HCT116 (cell line): Measurements from ENCODE around the gene CHID1. TPM values are rescaled to one million over a fixed set of nuclear protein-coding genes. Genes with fewer than 3 reads are reported as not detected.

Experiments used
- ATAC-seq: fragments of 200-7000 bp; cut with Tn5 transposase; 2 replicates; pipeline ENCODE4 v1.9.1; 2020; ENCODE audit warnings: mild to moderate bottlenecking, moderate library complexity
- BruUV-seq: library from RNA; stranded (reverse); fragments of 400-500 nt; replicated peaks from 2 replicates; lab custom pipeline; 2021; lab: Mats Ljungman, UMichigan
- CTCF ChIA-PET: fragments of 300-600 bp; sonication (Branson Sonifier 250); formaldehyde crosslinking; loops from one replicate; lab custom pipeline; 2021; ENCODE audit warnings: antibody characterized with exemption; lab: Charles Lee
- POLR2A ChIA-PET: fragments of 300-600, 350-600 bp; sonication (Branson Sonifier 250); formaldehyde crosslinking; loops from one replicate; lab custom pipeline; 2021; ENCODE audit warnings: antibody characterized with exemption; lab: Charles Lee
- RAD21 ChIA-PET, 2 experiments: fragments of 300-600 bp; sonication (Branson Sonifier 250); formaldehyde crosslinking; loops; one replicate each; lab custom pipeline; 2023; ENCODE audit warnings: low total read pairs in 2 of 2; ENCODE audit not compliant: uncharacterized antibody in 2 of 2, unreplicated experiment in 2 of 2, low non-redundant PET in 1 of 2; lab: Charles Lee
- DNase-seq: peaks from one replicate; pipeline ENCODE4 v3.0.0-alpha.2; 2010; ENCODE audit warnings: low read depth, low spot score
- H2AFZ ChIP-seq: fragments of 200-600 bp; shearing (Covaris generic), sonication (generic); 2 replicates; pipeline ENCODE4 v1.6.1; 2017; ENCODE audit warnings: low read depth, mixed run types, mixed read lengths, antibody characterized with exemption, low read length; ENCODE audit not compliant: poor library complexity, severe bottlenecking
- H3K27ac ChIP-seq: 2 replicates; pipeline ENCODE4 v1.5.1; 2012; ENCODE audit warnings: low read depth, low read length
- H3K27me3 ChIP-seq: fragments of 200-600 bp; sonication (generic); 2 replicates; pipeline ENCODE4 v1.6.1; 2016; ENCODE audit warnings: mixed run types, low read length, mixed read lengths; ENCODE audit not compliant: insufficient read depth
- H3K36me3 ChIP-seq, 2 experiments: fragments of 200-500 bp in 1 of 2; fragments of 200-600 bp in 1 of 2; sonication (Bioruptor generic) in 1 of 2; sonication (generic) in 1 of 2; 2 replicates each; pipeline versions ENCODE4 v1.5.1 to v1.6.1; 2014 to 2016; ENCODE audit warnings: low read length in 2 of 2, inconsistent platforms in 1 of 2, mixed read lengths in 1 of 2, mixed run types in 1 of 2; ENCODE audit not compliant: insufficient read depth in 2 of 2, control insufficient read depth in 1 of 2
- H3K4me1 ChIP-seq, 2 experiments: fragments of 200-600 bp in 1 of 2; sonication (generic) in 1 of 2; 2 replicates each; pipeline versions ENCODE4 v1.5.1 to v1.6.1; 2012 to 2017; ENCODE audit warnings: low read length in 2 of 2, inconsistent platforms in 1 of 2, mild to moderate bottlenecking in 1 of 2, mixed read lengths in 1 of 2, mixed run types in 1 of 2, moderate library complexity in 1 of 2; ENCODE audit not compliant: insufficient read depth in 2 of 2, control insufficient read depth in 1 of 2
- H3K4me2 ChIP-seq: fragments of 200-600 bp; sonication (generic); 2 replicates; pipeline ENCODE4 v1.6.1; 2017; ENCODE audit warnings: mixed run types, low read length, mixed read lengths
- H3K4me3 ChIP-seq, 2 experiments: fragments of 200-600 bp in 1 of 2; sonication (generic) in 1 of 2; replicated peaks in 1 of 2; 2 replicates each; pipeline ENCODE4 v1.5.1; 2011 to 2016; ENCODE audit warnings: low read length in 2 of 2, control low read depth in 1 of 2, low read depth in 1 of 2, mild to moderate bottlenecking in 1 of 2, mixed read lengths in 1 of 2, mixed run types in 1 of 2
- H3K79me2 ChIP-seq: fragments of 200-600 bp; sonication (generic); 2 replicates; pipeline ENCODE4 v1.6.1; 2017; ENCODE audit warnings: mild to moderate bottlenecking, mixed run types, low read length, moderate library complexity, mixed read lengths; ENCODE audit not compliant: insufficient read depth
- H3K9ac ChIP-seq: fragments of 200-600 bp; sonication (generic); 2 replicates; pipeline ENCODE4 v1.6.1; 2016; ENCODE audit warnings: low read length, mixed read lengths
- H3K9me2 ChIP-seq: fragments of 200-600 bp; sonication (generic), shearing (Covaris generic); 2 replicates; pipeline ENCODE4 v1.6.1; 2017; ENCODE audit warnings: mixed run types, mild to moderate bottlenecking, moderate library complexity; ENCODE audit not compliant: insufficient read depth
- H3K9me3 ChIP-seq, 2 experiments: fragments of 200-500 bp in 1 of 2; fragments of 200-600 bp in 1 of 2; sonication (Bioruptor generic) in 1 of 2; sonication (generic) in 1 of 2; 2 replicates each; pipeline ENCODE4 v1.6.1; 2014 to 2017; ENCODE audit warnings: low read length in 2 of 2, mixed read lengths in 2 of 2, inconsistent platforms in 1 of 2, low read depth in 1 of 2, mild to moderate bottlenecking in 1 of 2, mixed run types in 1 of 2, moderate library complexity in 1 of 2; ENCODE audit not compliant: control insufficient read depth in 1 of 2, insufficient read depth in 1 of 2
- H4K20me1 ChIP-seq: fragments of 200-600 bp; sonication (generic), shearing (Covaris generic); 2 replicates; pipeline ENCODE4 v1.6.1; 2017; ENCODE audit warnings: mixed run types, mild to moderate bottlenecking, moderate library complexity; ENCODE audit not compliant: insufficient read depth
- EGR1 ChIP-seq: IDR thresholded peaks from 2 replicates; pipeline ENCODE4 v1.6.1; 2012; ENCODE audit warnings: low read depth
- EZH2 ChIP-seq: fragments of 200-600 bp; sonication (generic); IDR thresholded peaks from 2 replicates; pipeline ENCODE4 v1.6.1; 2017; ENCODE audit warnings: antibody characterized with exemption, mixed run types
- EZH2phosphoT487 ChIP-seq: fragments of 200-600 bp; IDR thresholded peaks from 2 replicates; pipeline ENCODE4 v1.6.1; 2018; ENCODE audit warnings: antibody characterized with exemption, borderline replicate concordance
- FOSL1 ChIP-seq: IDR thresholded peaks from 2 replicates; pipeline ENCODE4 v1.6.1; 2012; ENCODE audit warnings: low read depth
- JUND ChIP-seq: IDR thresholded peaks from 2 replicates; pipeline ENCODE4 v1.6.1; 2012
- POLR2A ChIP-seq: IDR thresholded peaks from 2 replicates; pipeline ENCODE4 v1.7.0; 2011; ENCODE audit warnings: borderline replicate concordance; ENCODE audit not compliant: insufficient read depth, insufficient read length; ENCODE audit errors: extremely low read depth
- POLR2AphosphoS5 ChIP-seq: IDR thresholded peaks from 2 replicates; pipeline ENCODE4 v1.6.1; 2011; ENCODE audit warnings: mild to moderate bottlenecking, low read depth, low read length, moderate library complexity
- SIN3A ChIP-seq: IDR thresholded peaks from 2 replicates; pipeline ENCODE4 v1.6.1; 2012; ENCODE audit warnings: low read depth
- SRF ChIP-seq: IDR thresholded peaks from 2 replicates; pipeline ENCODE4 v1.6.1; 2012; ENCODE audit warnings: low read depth
- ZNF274 ChIP-seq: fragments of 200-500 bp; sonication (Bioruptor generic); IDR thresholded peaks from 2 replicates; pipeline ENCODE4 v1.6.1; 2014; ENCODE audit warnings: mild to moderate bottlenecking, low read depth, low read length, inconsistent platforms
- intact Hi-C: fragments of 100-400 bp; cut with micrococcal nuclease; formaldehyde crosslinking; loops from 2 replicates; pipeline ENCODE4 v1.10.0; 2022
- total RNA-seq: library from RNA; stranded (reverse); gene quantifications from one replicate; pipeline ENCODE4 v1.2.1, GENCODE V29; 2021; ENCODE audit not compliant: unreplicated experiment
- TF ChIP-seq, protein P1 (sequence below), 3 experiments: fragments of 200-600 bp in 1 of 3; sonication (generic) in 1 of 3; IDR thresholded peaks in 2 of 3; conservative IDR thresholded peaks in 1 of 3; 2 replicates each; pipeline ENCODE4 v1.5.1; 2012 to 2017; ENCODE audit warnings: low read depth in 2 of 3, low read length in 2 of 3, antibody characterized with exemption in 1 of 3, borderline replicate concordance in 1 of 3, control low read depth in 1 of 3, mild to moderate bottlenecking in 1 of 3, mixed read lengths in 1 of 3, mixed run types in 1 of 3, moderate library complexity in 1 of 3; ENCODE audit not compliant: insufficient read depth in 1 of 3
- TF ChIP-seq, protein P2 (sequence below): IDR thresholded peaks from 2 replicates; pipeline ENCODE4 v1.6.1; 2011; ENCODE audit warnings: mild to moderate bottlenecking, low read length, moderate library complexity; ENCODE audit not compliant: insufficient replicate concordance; ENCODE audit errors: extremely low read depth

The CHID1 gene
- total RNA-seq, 1 experiment from 2014 or later: 102 TPM

DNA sequence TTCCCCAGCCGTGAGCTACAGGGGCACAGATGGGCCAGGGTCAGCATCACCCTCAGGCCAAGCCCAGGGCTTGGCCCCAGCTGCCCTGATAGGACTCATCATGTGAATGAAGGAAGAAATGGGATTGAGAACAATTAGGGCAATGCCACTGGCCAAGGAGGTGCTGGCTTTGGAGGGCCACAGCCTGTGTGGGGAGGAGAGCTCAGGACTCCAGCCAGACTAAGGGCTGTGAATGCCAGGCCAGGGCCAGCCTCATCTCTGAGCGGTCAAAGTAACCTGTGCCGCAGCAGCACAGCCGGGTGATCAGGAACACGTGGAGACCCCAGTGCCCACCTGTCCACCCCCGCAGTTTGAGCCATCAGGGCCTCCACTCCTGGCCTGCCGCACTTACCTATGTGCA is 10.1 kb downstream of the CHID1 start:
- Histone ChIP-seq H3K4me1 (no peaks in the 10 kb centered on the region), H3K9me2 (no peaks in the 10 kb centered on the region), H3K27ac (no peak overlapping the region), H3K36me3 (peaks cover 20 to 38% of the 10 kb centered on the region in 2 experiments; a peak in 3 of 4 replicates), H3K27me3 (no peaks in the 10 kb centered on the region), H2AFZ (no peak overlapping the region), H3K9me3 (no peaks in the 10 kb centered on the region), H3K4me3 (no peak overlapping the region), H4K20me1 (no peaks in the 10 kb centered on the region), H3K9ac (no peak overlapping the region), H3K4me2 (no peak overlapping the region), H3K79me2 (0 out of 2 replicates have a peak, but pooled peaks cover under 1% of the 10 kb centered on the region)
- TF ChIP-seq JUND (no peak), EGR1 (no peak), EZH2 (no peak), SIN3A (no peak), POLR2A (no peak), EZH2phosphoT487 (no peak), FOSL1 (no peak), POLR2AphosphoS5 (no peak), SRF (no peak), ZNF274 (no peak)
- TF ChIP-seq, protein P1, sequence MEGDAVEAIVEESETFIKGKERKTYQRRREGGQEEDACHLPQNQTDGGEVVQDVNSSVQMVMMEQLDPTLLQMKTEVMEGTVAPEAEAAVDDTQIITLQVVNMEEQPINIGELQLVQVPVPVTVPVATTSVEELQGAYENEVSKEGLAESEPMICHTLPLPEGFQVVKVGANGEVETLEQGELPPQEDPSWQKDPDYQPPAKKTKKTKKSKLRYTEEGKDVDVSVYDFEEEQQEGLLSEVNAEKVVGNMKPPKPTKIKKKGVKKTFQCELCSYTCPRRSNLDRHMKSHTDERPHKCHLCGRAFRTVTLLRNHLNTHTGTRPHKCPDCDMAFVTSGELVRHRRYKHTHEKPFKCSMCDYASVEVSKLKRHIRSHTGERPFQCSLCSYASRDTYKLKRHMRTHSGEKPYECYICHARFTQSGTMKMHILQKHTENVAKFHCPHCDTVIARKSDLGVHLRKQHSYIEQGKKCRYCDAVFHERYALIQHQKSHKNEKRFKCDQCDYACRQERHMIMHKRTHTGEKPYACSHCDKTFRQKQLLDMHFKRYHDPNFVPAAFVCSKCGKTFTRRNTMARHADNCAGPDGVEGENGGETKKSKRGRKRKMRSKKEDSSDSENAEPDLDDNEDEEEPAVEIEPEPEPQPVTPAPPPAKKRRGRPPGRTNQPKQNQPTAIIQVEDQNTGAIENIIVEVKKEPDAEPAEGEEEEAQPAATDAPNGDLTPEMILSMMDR (IDR thresholded peaks at IDR 0.05 in 2 of 3, conservative IDR thresholded peaks at IDR 0.05 in 1 of 3; ENCODE audit: borderline replicate concordance in 1 of 3, insufficient read depth in 1 of 3, low read depth in 2 of 3, low read length in 2 of 3): no peak
- TF ChIP-seq, protein P2, sequence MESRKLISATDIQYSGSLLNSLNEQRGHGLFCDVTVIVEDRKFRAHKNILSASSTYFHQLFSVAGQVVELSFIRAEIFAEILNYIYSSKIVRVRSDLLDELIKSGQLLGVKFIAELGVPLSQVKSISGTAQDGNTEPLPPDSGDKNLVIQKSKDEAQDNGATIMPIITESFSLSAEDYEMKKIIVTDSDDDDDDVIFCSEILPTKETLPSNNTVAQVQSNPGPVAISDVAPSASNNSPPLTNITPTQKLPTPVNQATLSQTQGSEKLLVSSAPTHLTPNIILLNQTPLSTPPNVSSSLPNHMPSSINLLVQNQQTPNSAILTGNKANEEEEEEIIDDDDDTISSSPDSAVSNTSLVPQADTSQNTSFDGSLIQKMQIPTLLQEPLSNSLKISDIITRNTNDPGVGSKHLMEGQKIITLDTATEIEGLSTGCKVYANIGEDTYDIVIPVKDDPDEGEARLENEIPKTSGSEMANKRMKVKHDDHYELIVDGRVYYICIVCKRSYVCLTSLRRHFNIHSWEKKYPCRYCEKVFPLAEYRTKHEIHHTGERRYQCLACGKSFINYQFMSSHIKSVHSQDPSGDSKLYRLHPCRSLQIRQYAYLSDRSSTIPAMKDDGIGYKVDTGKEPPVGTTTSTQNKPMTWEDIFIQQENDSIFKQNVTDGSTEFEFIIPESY: no peak
- intact Hi-C loops: no loop called here
- ChIA-PET RAD21 (no interaction called here), POLR2A (no interaction called here), CTCF (no interaction called here)
- no TSS peak for BruUV-seq
- DNase-seq (no peak), ATAC-seq (no peak)
